M059J (cell line): ENCODE data around the gene PRSS36. TPM values are rescaled to one million over a fixed set of nuclear protein-coding genes. Genes with fewer than 3 reads are reported as not detected.
"Not testable (repeated sequence)": the region's sequence is repeated elsewhere in the genome, so short reads cannot be mapped to it uniquely, and the experiment has no call there.

ENCODE experiments used
- DNase-seq: peaks from one replicate; pipeline ENCODE4 v3.0.0-alpha.2; 2012; ENCODE audit warnings: low read depth
- total RNA-seq: library from RNA; depleted of rRNA; stranded (reverse); fragments of >200 nt; shearing (Covaris generic); gene quantifications from 2 replicates; pipeline ENCODE4 v1.2.3, GENCODE V29; 2014; rRNA removed

The PRSS36 gene
- total RNA-seq, 1 experiment from 2014 or later: 0.49 TPM

GRCh38 chr16:31105677-31106213 lies 44.1 kb downstream of the PRSS36 start:
- peak; percentile 46 for DNase-seq

GRCh38 chr16:31100876-31101641 lies 48.8 kb downstream of the PRSS36 start:
- not testable (repeated sequence) for DNase-seq

GRCh38 chr16:31099860-31100638 lies 49.8 kb downstream of the PRSS36 start:
- DNase-seq: peak; percentile 56

DNA sequence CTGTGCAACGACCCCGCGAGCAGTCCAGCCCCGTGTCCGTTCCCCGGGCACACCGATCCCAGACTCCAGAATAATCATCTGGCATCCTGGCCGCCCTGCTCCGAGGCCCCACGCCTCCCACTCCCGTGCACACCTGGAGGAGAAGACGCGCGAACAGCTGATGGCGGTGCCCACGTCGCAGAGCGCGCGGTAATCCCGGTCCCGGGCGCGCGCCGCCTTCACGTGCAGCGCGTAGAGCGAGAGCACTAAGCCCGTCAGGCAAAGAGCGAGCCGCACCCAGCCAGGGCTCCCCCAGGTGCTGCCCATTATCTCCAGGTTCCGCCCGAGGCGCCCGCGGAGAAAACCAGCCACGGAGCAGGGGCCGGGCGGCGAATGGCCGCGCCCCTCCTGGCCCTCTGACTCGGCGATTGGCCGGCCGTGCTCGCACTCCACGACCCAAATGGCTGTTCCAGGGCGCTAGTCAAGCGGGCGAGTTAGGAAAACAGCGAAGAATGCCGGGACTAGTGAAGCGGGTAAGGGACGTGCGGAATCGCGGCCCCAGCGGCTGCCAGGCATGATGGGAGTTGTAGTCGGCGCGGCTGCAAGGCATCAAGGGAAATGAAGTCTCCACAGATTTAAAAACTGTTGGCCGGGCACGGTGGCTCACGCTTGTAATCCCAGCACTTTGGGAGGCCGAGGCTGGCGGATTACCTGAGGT lies 55.3 kb downstream of the PRSS36 start, which contains the start of gene VKORC1:
Gene VKORC1, minus strand, starts transcription at position 374 of the 697 bp plus-strand sequence. Its CDS starts 68 bp downstream, at position 306.
- peak; percentile 99 for DNase-seq

- peak; percentile 29 for DNase-seq
Observed at GRCh38 chr16:31094088-31094423, 55.8 kb downstream of the PRSS36 start.

- peak; percentile 44 for DNase-seq
Observed at GRCh38 chr16:31093132-31093703, 56.6 kb downstream of the PRSS36 start.

DNA sequence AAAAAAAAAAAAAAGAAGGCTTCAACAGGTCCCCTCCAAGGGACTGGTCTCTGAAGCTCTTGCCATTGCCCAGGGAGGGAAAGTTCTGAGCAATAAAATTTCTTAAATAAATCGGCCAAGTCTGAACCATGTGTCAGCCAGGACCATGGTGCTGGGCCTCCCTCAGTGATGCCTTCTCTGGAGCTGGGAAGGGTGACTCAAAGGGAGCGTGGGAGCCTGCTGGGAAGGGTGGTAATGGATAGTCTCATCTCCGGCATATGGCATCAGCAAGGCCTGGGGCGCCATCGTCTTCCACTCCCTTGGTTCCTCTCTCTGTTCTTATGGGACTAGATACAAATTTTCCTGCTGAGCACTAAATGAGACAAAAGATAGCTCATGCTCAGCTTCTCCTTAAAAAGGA lies 57.5 kb downstream of the PRSS36 start:
- DNase-seq: no peak

GRCh38 chr16:31090540-31090939 lies 59.3 kb downstream of the PRSS36 start:
- peak; percentile 82 for DNase-seq

DNA sequence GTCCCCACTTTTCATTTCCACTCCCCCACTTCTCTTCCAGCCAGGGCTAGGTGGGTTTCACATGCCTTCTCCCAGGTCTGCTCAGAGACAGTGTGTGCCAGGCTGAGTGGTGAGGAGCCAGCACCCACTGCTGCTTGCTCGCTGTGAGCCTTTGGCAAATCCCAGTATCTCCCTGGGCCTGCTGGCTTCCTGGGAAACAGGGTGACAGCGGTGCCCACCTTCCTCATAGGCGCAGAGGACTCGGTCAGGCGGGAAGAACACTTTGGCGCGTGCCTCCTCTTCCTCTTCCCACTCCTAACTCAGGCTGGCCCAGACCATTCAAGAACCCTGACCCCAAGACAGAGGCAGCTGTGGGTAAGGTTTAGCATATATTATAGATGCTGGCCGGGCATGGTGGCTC lies 60.7 kb downstream of the PRSS36 start:
- no peak for DNase-seq

Other genes starting within 250 kb of the PRSS36 start
- gene FBXL19, start 226.5 kb downstream of the PRSS36 start, total RNA-seq: 10.5 and 16.8 TPM in 2 replicates
- gene ORAI3, start 201.0 kb downstream of the PRSS36 start, total RNA-seq: 46.0 and 58.5 TPM in 2 replicates
- gene SETD1A, start 192.3 kb downstream of the PRSS36 start, total RNA-seq: 1.4 and 3.9 TPM in 2 replicates
- 7.0 and 8.2 TPM in 2 replicates for gene HSD3B7, start 164.9 kb downstream of the PRSS36 start, total RNA-seq
- gene STX1B, start 139.4 kb downstream of the PRSS36 start, total RNA-seq: 0.20 and 0.37 TPM in 2 replicates
- 11.7 and 26.7 TPM in 2 replicates for gene STX4, start 116.5 kb downstream of the PRSS36 start, total RNA-seq
- gene ZNF668, start 75.8 kb downstream of the PRSS36 start, total RNA-seq: 6.5 and 11.9 TPM in 2 replicates
- 14.3 and 21.5 TPM in 2 replicates for gene ZNF646, start 75.6 kb downstream of the PRSS36 start, total RNA-seq
- gene PRSS53, start 61.1 kb downstream of the PRSS36 start, total RNA-seq: 2.5 and 2.7 TPM in 2 replicates
- 193 and 223 TPM in 2 replicates for gene VKORC1, start 55.3 kb downstream of the PRSS36 start, total RNA-seq
- 52.8 and 57.7 TPM in 2 replicates for gene BCKDK, start 41.7 kb downstream of the PRSS36 start, total RNA-seq
- gene KAT8, start 32.4 kb downstream of the PRSS36 start, total RNA-seq: 45.0 and 53.3 TPM in 2 replicates
- 0.20 TPM in 1 of 2 replicates, not detected in the other for gene PRSS8, start 14.3 kb downstream of the PRSS36 start, total RNA-seq
- 22.4 and 29.3 TPM in 2 replicates for gene FUS, start 30.1 kb upstream of the PRSS36 start, total RNA-seq
- gene PYCARD, start 52.7 kb upstream of the PRSS36 start, total RNA-seq: 7.9 and 8.9 TPM in 2 replicates
- not detected in 2 replicates for gene TRIM72, start 64.1 kb upstream of the PRSS36 start, total RNA-seq
- gene PYDC1, start 67.1 kb upstream of the PRSS36 start, total RNA-seq: not detected in 2 replicates
- gene ITGAM, start 109.9 kb upstream of the PRSS36 start, total RNA-seq: not detected in 2 replicates
- 1.1 and 2.8 TPM in 2 replicates for gene ITGAX, start 205.1 kb upstream of the PRSS36 start, total RNA-seq
- 0.05 TPM in 1 of 2 replicates, not detected in the other for gene ITGAD, start 243.3 kb upstream of the PRSS36 start, total RNA-seq